HepG2 (cell line): Measurements from ENCODE around the gene GDA. TPM values are rescaled to one million over a fixed set of nuclear protein-coding genes. Genes with fewer than 3 reads are reported as not detected.
A peak's percentile ranks its signal among the peaks of the same experiment; 100 is the strongest.

Experiments
- ATAC-seq: fragments of 200-7000 bp; cut with Tn5 transposase; 3 replicates; pipeline ENCODE4 v1.9.1; 2020; ENCODE audit warnings: mild to moderate bottlenecking, moderate library complexity
- BruUV-seq: library from RNA; stranded (reverse); fragments of 400-500 nt; replicated peaks from 2 replicates; lab custom pipeline; 2021; lab: Mats Ljungman, UMichigan
- CTCF ChIA-PET: fragments of 300-600 bp; formaldehyde crosslinking; extraction: SDS; loops from one replicate; lab custom pipeline; 2021; ENCODE audit warnings: low total read pairs, inconsistent platforms, low intra/inter-chr PET ratio; lab: Yijun Ruan, JAX
- POLR2A ChIA-PET: fragments of 350-600 bp; sonication (Branson Sonifier 250); formaldehyde crosslinking; loops from one replicate; lab custom pipeline; 2020; ENCODE audit warnings: antibody characterized with exemption, inconsistent platforms; lab: Yijun Ruan, JAX
- DNase-seq: peaks from one replicate; pipeline ENCODE4 v3.0.0-alpha.2; 2015; ENCODE audit warnings: low spot score
- FAIRE-seq: peaks from 3 replicates; lab custom pipeline; 2011; peaks lifted over from hg19 to GRCh38; lab: Jason Lieb, UNC
- H2AFZ ChIP-seq: one replicate; pipeline ENCODE4 v1.6.1; 2011; ENCODE audit warnings: low read length, inconsistent platforms
- H3K27ac ChIP-seq: fragments of 300-600 bp; 3 replicates; pipeline ENCODE4 v1.8.0; 2011; ENCODE audit warnings: mixed run types, mild to moderate bottlenecking, mixed read lengths, low read length, inconsistent platforms; ENCODE audit not compliant: insufficient read depth; ENCODE audit errors: extremely low read length
- H3K27me3 ChIP-seq, 2 experiments: fragments of 200-600 bp in 1 of 2; 2 replicates in 1 of 2; 3 replicates in 1 of 2; pipeline versions ENCODE4 v1.6.0 to v1.8.0; 2011; ENCODE audit warnings: low read length in 2 of 2, mild to moderate bottlenecking in 2 of 2, moderate library complexity in 2 of 2, inconsistent platforms in 1 of 2; ENCODE audit not compliant: insufficient read depth in 2 of 2, control insufficient read depth in 1 of 2
- H3K36me3 ChIP-seq, 2 experiments: fragments of 200-600 bp in 1 of 2; replicated peaks in 1 of 2; 2 replicates in 1 of 2; 3 replicates in 1 of 2; pipeline versions ENCODE4 v1.5.1 to v1.8.0; 2011; ENCODE audit warnings: low read length in 2 of 2, inconsistent platforms in 1 of 2; ENCODE audit not compliant: insufficient read depth in 2 of 2, control insufficient read depth in 1 of 2
- H3K4me1 ChIP-seq: 2 replicates; pipeline ENCODE4 v1.5.1; 2012; ENCODE audit warnings: low read length, inconsistent platforms; ENCODE audit not compliant: insufficient read depth
- H3K4me2 ChIP-seq: 2 replicates; pipeline ENCODE4 v1.6.0; 2011; ENCODE audit warnings: low read depth, low read length, inconsistent platforms
- H3K4me3 ChIP-seq, 3 experiments: fragments of 200-600 bp in 1 of 3; sonication (generic), shearing (Covaris generic) in 1 of 3; replicated peaks in 1 of 3; 2 replicates each; pipeline ENCODE4 v1.5.1; 2011 to 2016; ENCODE audit warnings: low read length in 3 of 3, inconsistent platforms in 2 of 3, low read depth in 2 of 3, mild to moderate bottlenecking in 2 of 3, control low read depth in 1 of 3, mixed read lengths in 1 of 3; ENCODE audit not compliant: insufficient read depth in 1 of 3
- H3K79me2 ChIP-seq: one replicate; pipeline ENCODE4 v1.6.1; 2011; ENCODE audit warnings: low read length, inconsistent platforms; ENCODE audit not compliant: insufficient read depth
- H3K9ac ChIP-seq: 2 replicates; pipeline ENCODE4 v1.6.0; 2011; ENCODE audit warnings: mild to moderate bottlenecking, low read depth, low read length, inconsistent platforms; ENCODE audit not compliant: insufficient read depth
- H3K9me3 ChIP-seq: 2 replicates; pipeline ENCODE4 v1.5.1; 2012; ENCODE audit warnings: mild to moderate bottlenecking, low read length
- H4K20me1 ChIP-seq: 2 replicates; pipeline ENCODE4 v1.6.0; 2011; ENCODE audit warnings: inconsistent platforms, mild to moderate bottlenecking, low read length, moderate library complexity; ENCODE audit not compliant: insufficient read depth
- CEBPB ChIP-seq: IDR thresholded peaks from 2 replicates; pipeline ENCODE4 v1.6.1; 2011; ENCODE audit warnings: low read depth, low read length, improper control_type of control experiment, borderline replicate concordance
- GABPA ChIP-seq, 2 experiments: IDR thresholded peaks; 2 replicates each; pipeline ENCODE4 v1.6.1; 2011 to 2016; ENCODE audit warnings: low read depth in 2 of 2, low read length in 1 of 2, missing biosample characterization in 1 of 2, missing genetic modification characterization in 1 of 2
- GABPB1 ChIP-seq: IDR thresholded peaks from 2 replicates; pipeline ENCODE4 v1.6.1; 2016; ENCODE audit warnings: mild to moderate bottlenecking, missing genetic modification reagents, moderate library complexity, missing compliant biosample characterization
- GATAD1 ChIP-seq: IDR thresholded peaks from 2 replicates; pipeline ENCODE4 v1.6.1; 2016; ENCODE audit warnings: missing genetic modification reagents, missing compliant biosample characterization
- HNF4G ChIP-seq, 2 experiments: sonication (generic) in 1 of 2; formaldehyde crosslinking in 1 of 2; IDR thresholded peaks; 2 replicates each; pipeline versions ENCODE4 v1.4.0 to v1.6.1; 2011 to 2020; ENCODE audit warnings: borderline replicate concordance in 2 of 2, low read depth in 2 of 2, mild to moderate bottlenecking in 2 of 2, low read length in 1 of 2, missing genetic modification reagents in 1 of 2, moderate library complexity in 1 of 2
- IRF2 ChIP-seq: IDR thresholded peaks from 2 replicates; pipeline ENCODE4 v1.6.1; 2018; ENCODE audit warnings: missing genetic modification reagents, missing compliant biosample characterization
- MBNL3 ChIP-seq: fragments of 250-450 bp; sonication (Bioruptor Pico); conservative IDR thresholded peaks from 2 replicates; pipeline ENCODE4 v1.8.0; 2022; ENCODE audit warnings: mild to moderate bottlenecking, inconsistent platforms
- MIER3 ChIP-seq: IDR thresholded peaks from 2 replicates; pipeline ENCODE4 v1.6.1; 2016; ENCODE audit warnings: missing compliant biosample characterization, borderline replicate concordance
- MLX ChIP-seq: IDR thresholded peaks from 2 replicates; pipeline ENCODE4 v1.6.1; 2016
- RAD21 ChIP-seq: fragments of 450-650 bp; formaldehyde crosslinking; IDR thresholded peaks from 2 replicates; pipeline ENCODE4 v1.5.0; 2020; ENCODE audit warnings: mild to moderate bottlenecking
- RBFOX2 ChIP-seq: fragments of 200-400 bp; formaldehyde crosslinking; IDR thresholded peaks from 2 replicates; pipeline ENCODE4 v1.6.1; 2017; ENCODE audit warnings: low read depth, mild to moderate bottlenecking, low read length
- RXRA ChIP-seq: sonication (generic); formaldehyde crosslinking; IDR thresholded peaks from 2 replicates; pipeline ENCODE4 v1.5.1; 2020; ENCODE audit warnings: missing genetic modification reagents
- RXRB ChIP-seq: IDR thresholded peaks from 2 replicates; pipeline ENCODE4 v1.6.1; 2016; ENCODE audit warnings: borderline replicate concordance, missing genetic modification reagents, missing compliant biosample characterization
- THAP11 ChIP-seq: IDR thresholded peaks from 2 replicates; pipeline ENCODE4 v1.6.1; 2016; ENCODE audit warnings: missing biosample characterization, missing genetic modification reagents
- ZNF143 ChIP-seq: sonication (generic); formaldehyde crosslinking; IDR thresholded peaks from 2 replicates; pipeline ENCODE4 v1.4.0; 2020; ENCODE audit warnings: missing genetic modification reagents
- ZNF326 ChIP-seq: sonication (generic); formaldehyde crosslinking; IDR thresholded peaks from 2 replicates; pipeline ENCODE4 v1.4.0; 2020; ENCODE audit warnings: missing genetic modification reagents, borderline replicate concordance
- ZNF414 ChIP-seq: sonication (generic); formaldehyde crosslinking; IDR thresholded peaks from 2 replicates; pipeline ENCODE4 v1.5.0; 2020; ENCODE audit warnings: missing genetic modification reagents
- ZNF44 ChIP-seq: sonication (generic); formaldehyde crosslinking; IDR thresholded peaks from 2 replicates; pipeline ENCODE4 v1.5.1; 2020; ENCODE audit warnings: mild to moderate bottlenecking, missing genetic modification reagents
- ZNF543 ChIP-seq: sonication (generic); formaldehyde crosslinking; IDR thresholded peaks from 2 replicates; pipeline ENCODE4 v1.4.0; 2020; ENCODE audit warnings: mild to moderate bottlenecking, missing genetic modification reagents
- ZNF598 ChIP-seq: sonication (generic); formaldehyde crosslinking; IDR thresholded peaks from 2 replicates; pipeline ENCODE4 v1.5.1; 2020; ENCODE audit warnings: mild to moderate bottlenecking, missing genetic modification reagents, borderline replicate concordance
- WGBS: methylation state at CpG from one replicate; pipeline ENCODE4 v1.1.6; 2017; ENCODE audit warnings: low lambda C conversion rate; 5-methylcytosine and 5-hydroxymethylcytosine counted together
- in situ Hi-C: cut with HindIII; loops from 2 replicates; pipeline ENCODE4 v1.10.0; 2017; ENCODE audit warnings: low pct_unique_long_range_greater_than_20kb; ENCODE audit not compliant: extremely low pct_ligation_motif_present
- intact Hi-C: fragments of 100-400 bp; cut with micrococcal nuclease; formaldehyde crosslinking; loops from one replicate; pipeline ENCODE4 v1.10.0; 2022; ENCODE audit not compliant: unreplicated experiment
- polyA plus RNA-seq, 8 experiments: library from polyadenylated mRNA; depleted of rRNA in 3 of 8; stranded (reverse) in 7 of 8; unstranded in 1 of 8; fragments of >200 nt; fragmentation: Illumina TruSeq in 4 of 8; extraction: Trizol in 4 of 8; gene quantifications; 2 replicates each; pipeline versions ENCODE4 v1.2.1 to v1.2.3, GENCODE V29; 2011 to 2016; ENCODE audit warnings: low read depth in 4 of 8, missing spikeins in 1 of 8, mixed read lengths in 1 of 8; ENCODE audit not compliant: insufficient read depth in 1 of 8
- total RNA-seq, 5 experiments: library from RNA; depleted of rRNA; stranded (reverse); fragments of >200 nt; fragmentation: Illumina TruSeq; extraction: Trizol; gene quantifications; 2 replicates each; pipeline ENCODE4 v1.2.3, GENCODE V29; 2016; ENCODE audit warnings: low read depth in 1 of 5

Gene GDA
- total and polyA plus RNA-seq, 2 of the 13 experiments (the other 11 are each of a cell fraction or from before 2014, with no cell fraction given) = 0.15 to 0.99 TPM

GRCh38 chr9:72124947-72125346 lies 24.3 kb upstream of the GDA start:
- Histone ChIP-seq H3K4me3 (no peak overlapping the region), H3K27me3 (no peaks in the 10 kb centered on the region)
- TF ChIP-seq ZNF143 (CRISPR knock-in tag) (peak; percentile 53; the same call in 1 of the 2 replicates), THAP11 (peak; percentile 53; the same call in 1 of the 2 replicates), ZNF414 (CRISPR knock-in tag) (no peak)
- TF ChIP-seq, all 625 proteins: peak for 2
- Histone ChIP-seq H3K79me2 (no peaks in the 10 kb centered on the region), H3K27ac (no peak overlapping the region), H4K20me1 (no peaks in the 10 kb centered on the region), H3K9ac (no peak overlapping the region), H3K9me3 (no peaks in the 10 kb centered on the region), H3K4me1 (peaks cover 70% of the 10 kb centered on the region), H2AFZ (no peak overlapping the region), H3K36me3 (no peaks in the 10 kb centered on the region), H3K4me2 (no peak overlapping the region)
- DNase-seq = no peak
- in situ Hi-C loops = loop anchor here (25.0 kb wide), 1 partner anchor 88 kb away; no protein-coding TSS in a partner anchor
- intact Hi-C loops = no loop called here
- ChIA-PET CTCF (no interaction called here), POLR2A (no interaction called here)
- no peak for ATAC-seq
- FAIRE-seq = no peak
- BruUV-seq = no TSS peak
- WGBS = 62% methylated on average over 2 of the region's 2 CpGs

- no peaks in the 10 kb centered on the region for H4K20me1 ChIP-seq
- no peak for FAIRE-seq
- no peaks in the 10 kb centered on the region for H3K79me2 ChIP-seq
- H3K4me3 ChIP-seq = no peak overlapping the region
- in situ Hi-C loops = loop anchor here (25.0 kb wide), 1 partner anchor 90 kb away; no protein-coding TSS in a partner anchor
- H2AFZ ChIP-seq = no peak overlapping the region
- ATAC-seq = no peak; the same call in 2 of the 3 replicates
- H3K27me3 ChIP-seq = no peaks in the 10 kb centered on the region
- no peak for DNase-seq
- peak overlapping the region; percentile 29; the same call in 1 of the 2 replicates for H3K4me2 ChIP-seq
- H3K27ac ChIP-seq = peak overlapping the region; percentile 31
- ChIA-PET CTCF (no interaction called here), POLR2A (no interaction called here)
- H3K36me3 ChIP-seq = no peaks in the 10 kb centered on the region
- no peak overlapping the region for H3K9ac ChIP-seq
- no peaks in the 10 kb centered on the region for H3K9me3 ChIP-seq
- H3K4me1 ChIP-seq = peaks cover 58% of the 10 kb centered on the region
- 7% methylated on average over 2 of the region's 2 CpGs for WGBS
- intact Hi-C loops = no loop called here
- BruUV-seq = no TSS peak
- TF ChIP-seq MLX (no peak), ZNF598 (CRISPR knock-in tag) (no peak), ZNF44 (CRISPR knock-in tag) (no peak), GATAD1 (no peak), RXRA (CRISPR knock-in tag) (no peak), RBFOX2 (no peak), HNF4G (IDR thresholded peaks at IDR 0.05; ENCODE audit: borderline replicate concordance, low read depth, low read length) (no peak), HNF4G (CRISPR knock-in tag; IDR thresholded peaks at IDR 0.05; ENCODE audit: borderline replicate concordance, low read depth) (no peak), CEBPB (no peak), ZNF326 (no peak), GABPA (IDR thresholded peaks at IDR 0.05; ENCODE audit: low read depth, low read length) (no peak), GABPA (CRISPR knock-in tag; IDR thresholded peaks at IDR 0.05; ENCODE audit: low read depth) (peak; percentile 60), ZNF543 (CRISPR knock-in tag) (no peak), RAD21 (CRISPR knock-in tag) (no peak), MBNL3 (CRISPR knock-in tag) (no peak), IRF2 (CRISPR knock-in tag) (no peak), RXRB (CRISPR knock-in tag) (peak; percentile 31; the same call in 1 of the 2 replicates), GABPB1 (no peak), MIER3 (no peak)
Observed at GRCh38 chr9:72127753-72128152, 21.5 kb upstream of the GDA start.
